IPS-20b (cell line): ENCODE data around the gene VRK2.
"Not testable (repeated sequence)": the region's sequence is repeated elsewhere in the genome, so short reads cannot be mapped to it uniquely, and the experiment has no call there.

Experiments used
- H3K27ac ChIP-seq: one replicate; pipeline ENCODE4 v1.5.1; 2013; ENCODE audit warnings: low read length
- H3K27me3 ChIP-seq: 2 replicates; pipeline ENCODE4 v1.6.1; 2013; ENCODE audit warnings: mild to moderate bottlenecking, low read length, inconsistent platforms; ENCODE audit not compliant: insufficient read depth
- H3K36me3 ChIP-seq: 2 replicates; pipeline ENCODE4 v1.6.1; 2013; ENCODE audit warnings: low read depth, mild to moderate bottlenecking, inconsistent platforms, low read length, moderate library complexity; ENCODE audit not compliant: insufficient read depth
- H3K4me1 ChIP-seq: 2 replicates; pipeline ENCODE4 v1.6.1; 2013; ENCODE audit warnings: mild to moderate bottlenecking, control low read depth, inconsistent platforms, low read length, moderate library complexity; ENCODE audit not compliant: insufficient read depth
- H3K4me3 ChIP-seq: 2 replicates; pipeline ENCODE4 v1.5.1; 2013; ENCODE audit warnings: mild to moderate bottlenecking, low read length, inconsistent platforms
- H3K9ac ChIP-seq: 2 replicates; pipeline ENCODE4 v1.6.1; 2013; ENCODE audit warnings: low read depth, mild to moderate bottlenecking, inconsistent platforms, low read length, moderate library complexity
- H3K9me3 ChIP-seq: 2 replicates; pipeline ENCODE4 v1.6.1; 2013; ENCODE audit warnings: mild to moderate bottlenecking, low read depth, low read length, inconsistent platforms; ENCODE audit not compliant: insufficient read depth

VRK2 gene

DNA sequence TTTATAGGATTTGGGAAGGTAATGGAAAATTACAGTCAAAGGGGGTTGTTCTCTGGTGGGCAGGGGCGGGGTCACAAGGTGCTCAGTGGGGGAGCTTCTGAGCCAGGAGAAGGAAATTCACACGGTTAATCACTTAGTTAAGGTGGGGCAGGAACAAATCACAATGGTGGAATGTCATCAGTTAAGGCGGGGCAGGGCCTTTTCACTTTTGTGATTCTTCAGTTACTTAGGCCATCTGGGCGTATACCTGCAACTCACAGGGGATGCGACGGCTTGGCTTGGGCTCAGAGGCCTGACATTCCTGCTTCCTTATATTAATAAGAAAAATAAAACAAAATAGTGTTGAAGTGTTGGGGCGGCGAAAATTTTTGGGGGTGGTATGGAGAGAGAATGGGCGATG is 67.0 kb downstream of the VRK2 start:
- not testable (repeated sequence) for H3K27ac ChIP-seq

DNA sequence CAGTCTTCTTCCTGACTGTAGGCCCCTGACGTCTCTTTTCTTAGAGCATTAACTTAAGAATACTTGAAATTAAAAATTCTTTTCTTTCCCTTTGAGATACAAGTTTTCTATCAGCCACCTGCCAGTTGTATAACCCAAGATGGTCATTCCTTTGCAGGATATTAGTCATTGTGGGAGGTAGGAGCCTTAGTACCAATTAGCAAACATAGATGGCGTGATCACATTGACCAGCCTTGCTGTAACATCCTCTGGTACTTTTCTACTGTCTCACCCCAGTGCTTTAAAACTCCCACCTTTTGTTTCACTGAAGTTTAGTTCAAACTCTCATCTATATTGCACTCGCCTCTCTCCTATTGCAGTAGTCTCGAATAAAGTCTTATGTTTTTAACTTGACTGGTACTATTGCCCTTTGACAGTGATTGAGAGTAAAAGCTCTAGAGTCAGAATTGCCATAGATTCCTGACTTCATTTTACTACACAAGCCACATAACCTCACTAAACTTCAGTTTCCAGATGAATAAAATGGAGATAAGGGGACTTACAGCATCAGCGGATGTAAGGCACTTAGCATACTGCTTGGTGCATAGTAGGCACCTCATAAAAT is 74.1 kb downstream of the VRK2 start:
- H3K4me1 ChIP-seq: no peaks in the 10 kb centered on the region
- no peak overlapping the region for H3K27ac ChIP-seq
- no peaks in the 10 kb centered on the region for H3K27me3 ChIP-seq
- no peaks in the 10 kb centered on the region for H3K9me3 ChIP-seq
- H3K4me3 ChIP-seq: no peak overlapping the region
- H3K36me3 ChIP-seq: peaks cover 5% of the 10 kb centered on the region; the same call in 1 of the 2 replicates
- H3K9ac ChIP-seq: no peak overlapping the region

More for the DNA sequence above, 67.0 kb downstream of the VRK2 start:
- H3K9ac ChIP-seq, H3K36me3 ChIP-seq, H3K4me3 ChIP-seq, H3K4me1 ChIP-seq, H3K9me3 ChIP-seq, H3K27me3 ChIP-seq: not testable (repeated sequence)

DNA sequence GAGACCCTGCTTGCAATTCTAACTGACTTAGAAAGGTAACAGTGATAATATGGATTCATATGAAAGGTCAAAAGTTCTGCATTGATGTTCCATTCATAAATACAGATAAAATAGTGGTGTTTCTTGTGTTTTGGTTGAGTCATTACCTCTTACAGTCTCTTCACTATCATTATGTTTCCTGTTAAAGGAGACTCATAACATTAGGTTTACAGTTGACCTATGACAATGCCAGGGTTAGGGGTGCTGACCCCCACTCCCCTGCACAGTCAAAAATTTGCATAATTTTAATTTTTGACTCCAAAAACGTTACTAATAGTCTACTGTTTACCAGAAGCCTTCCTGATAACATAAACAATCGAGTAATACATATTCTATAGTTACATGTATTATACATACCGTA is 75.4 kb downstream of the VRK2 start:
- Histone ChIP-seq H3K36me3 (peaks cover 5% of the 10 kb centered on the region; the same call in 1 of the 2 replicates), H3K27ac (no peak overlapping the region), H3K9me3 (no peaks in the 10 kb centered on the region), H3K4me1 (no peaks in the 10 kb centered on the region), H3K9ac (no peak overlapping the region), H3K4me3 (no peak overlapping the region), H3K27me3 (no peaks in the 10 kb centered on the region)

DNA sequence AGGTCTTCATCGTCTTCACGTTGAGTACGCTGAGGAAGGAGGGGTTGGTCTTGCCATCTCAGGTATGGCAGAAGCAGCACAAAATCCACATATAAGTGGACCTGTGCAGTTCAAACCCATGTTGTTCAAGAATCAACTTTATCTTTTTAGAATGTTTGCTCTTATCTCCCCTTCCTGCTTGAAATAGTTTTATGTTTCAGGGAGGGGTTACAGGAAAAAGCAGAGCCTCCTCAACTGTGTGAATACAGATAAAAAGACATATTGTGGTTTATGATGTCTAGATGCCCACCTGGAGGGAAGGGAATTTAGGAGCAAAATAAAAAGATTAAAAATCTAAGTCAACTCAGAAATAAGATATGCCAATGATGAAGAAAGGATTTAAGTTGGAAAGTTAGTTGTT is 75.9 kb downstream of the VRK2 start:
- Histone ChIP-seq H3K36me3 (peaks cover 5% of the 10 kb centered on the region; the same call in 1 of the 2 replicates), H3K27ac (no peak overlapping the region), H3K4me1 (no peaks in the 10 kb centered on the region), H3K27me3 (no peaks in the 10 kb centered on the region), H3K9ac (no peak overlapping the region), H3K4me3 (no peak overlapping the region), H3K9me3 (no peaks in the 10 kb centered on the region)

DNA sequence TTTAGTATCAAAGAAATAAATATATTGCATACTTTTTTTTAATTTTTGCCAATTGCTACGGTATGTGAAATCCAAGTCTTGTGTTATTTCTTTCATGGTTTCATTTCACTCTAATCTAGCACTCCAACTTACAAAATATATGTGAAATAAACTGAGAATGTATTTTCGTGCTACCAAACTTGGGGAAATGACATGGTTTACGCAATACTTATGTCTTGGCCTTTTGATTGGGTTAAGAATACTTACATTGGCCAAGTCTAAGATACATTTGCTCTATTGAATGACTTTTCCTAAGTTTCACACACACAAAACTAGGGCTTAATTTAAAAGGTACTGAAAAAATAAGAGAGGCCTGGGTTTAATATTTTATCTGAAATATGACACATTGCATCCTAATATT is 80.5 kb downstream of the VRK2 start:
- Histone ChIP-seq H3K4me1 (no peaks in the 10 kb centered on the region), H3K27me3 (no peaks in the 10 kb centered on the region), H3K4me3 (no peak overlapping the region), H3K9ac (no peak overlapping the region), H3K27ac (no peak overlapping the region), H3K9me3 (no peaks in the 10 kb centered on the region), H3K36me3 (peaks cover 7% of the 10 kb centered on the region; the same call in 1 of the 2 replicates)

DNA sequence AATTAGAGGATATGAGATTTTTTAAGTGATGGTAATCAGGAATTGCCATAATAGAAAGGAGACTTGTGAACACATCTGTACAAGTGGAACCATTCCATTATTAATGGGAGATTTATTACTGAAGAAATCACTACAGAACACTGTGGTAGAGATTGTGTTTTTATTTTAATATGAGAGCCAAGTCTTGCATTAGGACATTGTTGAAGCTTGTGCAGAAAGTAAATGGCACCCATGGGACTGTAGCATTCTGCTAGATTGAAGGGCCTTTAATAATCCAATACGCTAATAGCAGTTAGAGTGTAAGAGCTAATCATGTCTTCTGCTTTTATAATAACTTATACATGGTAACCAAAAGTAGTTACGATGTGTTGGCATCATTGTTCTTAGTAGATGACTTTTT is 83.6 kb downstream of the VRK2 start:
- H3K36me3 ChIP-seq: peaks cover 4% of the 10 kb centered on the region; the same call in 1 of the 2 replicates
- no peak overlapping the region for H3K27ac ChIP-seq
- H3K4me3 ChIP-seq: no peak overlapping the region
- no peaks in the 10 kb centered on the region for H3K9me3 ChIP-seq
- H3K9ac ChIP-seq: no peak overlapping the region
- H3K4me1 ChIP-seq: no peaks in the 10 kb centered on the region
- H3K27me3 ChIP-seq: no peaks in the 10 kb centered on the region

DNA sequence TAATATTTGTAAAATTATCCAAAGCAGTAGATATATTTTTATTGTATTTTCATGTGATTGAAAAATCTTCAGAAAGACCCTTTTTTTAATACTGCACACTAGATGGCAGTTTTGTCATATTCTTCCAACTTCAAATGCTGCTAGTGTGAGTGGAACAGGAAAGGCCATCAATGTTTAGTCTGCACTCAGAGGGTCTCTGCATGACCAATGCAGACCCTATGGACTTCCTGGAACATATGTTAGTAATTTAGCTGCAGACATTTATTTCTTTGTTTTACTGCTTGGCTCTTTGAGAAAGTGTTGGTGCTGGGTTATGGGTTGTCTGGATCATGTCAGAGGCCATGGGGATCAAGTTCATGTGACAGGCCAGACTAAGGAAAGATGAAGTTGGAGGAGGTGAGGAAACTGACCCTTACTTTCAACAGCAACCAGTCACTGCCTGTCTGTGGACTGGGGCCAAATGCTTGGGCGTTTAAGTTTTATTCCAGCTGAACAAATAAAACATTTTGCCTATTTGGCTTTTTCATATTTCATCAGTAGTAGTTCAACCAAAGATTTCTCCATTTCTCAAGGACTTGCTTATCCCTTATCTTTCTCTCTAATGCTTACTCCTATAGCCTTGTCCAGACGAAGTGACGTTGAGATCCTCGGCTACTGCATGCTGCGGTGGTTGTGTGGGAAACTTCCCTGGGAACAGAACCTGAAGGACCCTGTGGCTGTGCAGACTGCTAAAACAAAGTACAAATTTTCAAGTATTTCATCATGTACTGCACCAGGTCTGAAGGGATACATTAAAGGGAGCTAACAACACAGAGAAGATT is 84.8 kb downstream of the VRK2 start:
- peaks cover 4% of the 10 kb centered on the region; the same call in 1 of the 2 replicates for H3K36me3 ChIP-seq
- no peaks in the 10 kb centered on the region for H3K4me1 ChIP-seq
- no peak overlapping the region for H3K9ac ChIP-seq
- H3K4me3 ChIP-seq: no peak overlapping the region
- H3K9me3 ChIP-seq: no peaks in the 10 kb centered on the region
- H3K27me3 ChIP-seq: no peaks in the 10 kb centered on the region
- H3K27ac ChIP-seq: no peak overlapping the region

DNA sequence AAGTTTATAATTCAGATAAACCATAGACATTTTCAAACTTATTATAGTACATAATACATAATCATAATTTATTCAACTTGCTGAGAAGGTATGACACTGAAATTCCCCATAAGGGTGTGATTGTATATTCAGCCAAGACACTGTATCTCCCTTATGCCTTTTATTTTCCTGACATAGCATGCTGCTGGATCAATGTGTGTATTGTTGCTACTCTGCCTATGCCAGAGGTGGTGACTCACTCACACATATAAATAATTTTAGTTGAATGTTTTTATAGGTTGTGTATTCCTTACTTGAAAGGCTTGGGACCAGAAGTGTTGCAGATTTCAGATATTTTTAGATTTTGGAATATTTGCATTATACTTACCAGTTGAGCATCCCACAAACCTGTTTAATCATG is 86.8 kb downstream of the VRK2 start:
- H3K36me3 ChIP-seq: peaks cover 4% of the 10 kb centered on the region; the same call in 1 of the 2 replicates
- H3K4me1 ChIP-seq: no peaks in the 10 kb centered on the region
- no peak overlapping the region for H3K4me3 ChIP-seq
- H3K9me3 ChIP-seq: no peaks in the 10 kb centered on the region
- H3K9ac ChIP-seq: no peak overlapping the region
- no peaks in the 10 kb centered on the region for H3K27me3 ChIP-seq
- no peak overlapping the region for H3K27ac ChIP-seq

DNA sequence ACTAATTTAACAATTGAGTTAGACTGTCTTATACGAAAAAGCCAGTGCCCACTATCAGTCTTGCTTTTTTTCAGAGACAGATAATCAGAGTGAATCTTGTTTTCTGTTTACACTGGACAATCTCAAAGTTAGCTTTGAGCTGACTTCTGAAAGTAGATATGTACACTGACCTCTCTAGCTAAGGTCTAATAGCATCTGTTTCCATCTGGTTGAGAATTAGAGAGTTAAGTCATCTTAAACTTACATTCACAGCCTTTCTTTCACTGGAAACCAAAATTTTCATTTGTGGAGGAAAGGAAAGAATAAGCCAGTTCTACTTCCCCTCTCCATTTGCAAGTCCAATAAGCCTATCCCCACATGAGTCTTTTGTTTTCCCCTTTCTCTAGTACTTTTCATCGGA is 89.3 kb downstream of the VRK2 start:
- H3K27ac ChIP-seq: no peak overlapping the region
- H3K36me3 ChIP-seq: peaks cover 4% of the 10 kb centered on the region; the same call in 1 of the 2 replicates
- no peak overlapping the region for H3K4me3 ChIP-seq
- no peaks in the 10 kb centered on the region for H3K4me1 ChIP-seq
- no peaks in the 10 kb centered on the region for H3K9me3 ChIP-seq
- H3K27me3 ChIP-seq: no peaks in the 10 kb centered on the region
- no peak overlapping the region for H3K9ac ChIP-seq

DNA sequence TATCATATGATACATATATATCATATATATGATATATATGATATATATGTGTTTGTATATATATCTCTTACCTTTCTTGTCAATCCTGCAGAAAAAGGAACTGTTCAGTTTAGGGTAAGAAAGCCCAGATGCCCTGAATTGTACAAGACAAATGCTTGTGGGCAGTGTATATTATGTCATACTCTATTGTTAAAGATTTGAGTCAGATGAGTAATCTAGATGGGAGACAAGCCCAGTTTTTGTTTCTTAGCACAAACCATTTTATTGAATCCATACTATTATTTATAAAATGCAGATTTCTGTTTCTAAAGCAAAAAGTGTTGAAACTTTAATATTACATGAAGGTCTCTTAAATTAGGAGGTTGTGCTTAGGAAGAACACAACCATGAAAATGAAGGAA is 90.6 kb downstream of the VRK2 start:
- Histone ChIP-seq H3K9ac (no peak overlapping the region), H3K36me3 (peaks cover under 1% of the 10 kb centered on the region; the same call in 1 of the 2 replicates), H3K4me3 (no peak overlapping the region), H3K4me1 (no peaks in the 10 kb centered on the region), H3K27me3 (no peaks in the 10 kb centered on the region), H3K27ac (no peak overlapping the region), H3K9me3 (no peaks in the 10 kb centered on the region)

DNA sequence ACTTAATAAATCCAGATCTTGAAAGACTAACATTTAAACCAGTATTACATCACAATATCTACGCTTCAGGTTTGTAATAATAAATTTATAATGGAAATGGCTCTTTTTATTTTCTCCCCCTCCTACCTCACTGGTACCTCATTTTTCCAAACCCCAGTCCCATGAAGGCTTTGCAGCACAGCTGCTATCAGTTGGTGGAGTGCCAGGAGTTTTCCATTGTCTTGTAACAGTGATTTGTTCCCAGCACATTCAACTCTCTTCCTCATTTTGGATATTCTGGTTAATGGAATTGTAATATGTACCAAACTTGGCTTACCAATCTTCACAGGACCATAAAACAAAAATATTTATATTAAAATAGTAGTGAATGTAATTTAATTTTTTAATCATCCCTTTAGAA is 91.2 kb downstream of the VRK2 start:
- H3K9me3 ChIP-seq: no peaks in the 10 kb centered on the region
- H3K9ac ChIP-seq: no peak overlapping the region
- H3K27me3 ChIP-seq: no peaks in the 10 kb centered on the region
- H3K36me3 ChIP-seq: no peaks in the 10 kb centered on the region
- no peak overlapping the region for H3K4me3 ChIP-seq
- no peak overlapping the region for H3K27ac ChIP-seq
- no peaks in the 10 kb centered on the region for H3K4me1 ChIP-seq

DNA sequence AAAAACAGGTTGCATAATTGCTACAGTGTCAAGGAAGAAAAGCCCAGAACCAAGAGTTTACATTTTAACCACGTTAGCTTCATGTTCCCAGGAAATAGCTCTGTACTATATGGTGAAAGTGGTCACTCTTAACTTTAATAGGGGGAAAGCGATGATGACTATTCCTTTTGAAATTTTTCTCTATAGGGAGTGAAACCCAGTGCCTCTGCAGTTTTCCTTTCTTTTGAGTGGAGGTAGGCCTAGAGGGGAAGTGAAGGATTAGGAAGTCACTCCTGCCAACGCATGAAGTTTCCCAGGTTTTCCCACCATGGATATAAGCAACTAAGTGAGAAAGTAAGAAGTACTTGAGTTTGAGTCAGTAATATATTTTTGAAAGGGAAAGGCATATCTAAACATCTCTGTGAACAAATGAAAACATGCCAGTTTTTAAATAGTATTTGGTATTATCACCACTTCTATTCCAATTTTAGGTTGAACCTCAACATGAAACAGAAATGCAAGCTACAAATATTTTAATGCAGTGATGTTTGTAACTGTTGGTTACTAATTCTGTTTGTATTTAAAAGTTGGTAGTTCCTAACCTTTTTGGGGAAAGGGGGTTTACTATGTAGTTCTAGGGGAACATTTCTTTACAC is 91.9 kb downstream of the VRK2 start:
- Histone ChIP-seq H3K4me3 (no peak overlapping the region), H3K4me1 (no peaks in the 10 kb centered on the region), H3K27me3 (no peaks in the 10 kb centered on the region), H3K9me3 (no peaks in the 10 kb centered on the region), H3K27ac (no peak overlapping the region), H3K36me3 (no peaks in the 10 kb centered on the region), H3K9ac (no peak overlapping the region)
